K562 (cell line): ENCODE measurements around the gene USP2. TPM values are rescaled to one million over a fixed set of nuclear protein-coding genes. Genes with fewer than 3 reads are reported as not detected.

Source experiments
- CBFA2T2 ChIP-seq: fragments of 450-650 bp; conservative IDR thresholded peaks from 2 replicates; pipeline ENCODE4 v1.6.1; 2017; ENCODE audit warnings: mild to moderate bottlenecking
- CBX1 ChIP-seq: sonication (generic); IDR thresholded peaks from 2 replicates; pipeline ENCODE4 v1.6.1; 2016; ENCODE audit warnings: antibody characterized with exemption, low read depth, mild to moderate bottlenecking
- DMBX1 ChIP-seq: fragments of 250-450 bp; sonication (Bioruptor Pico); IDR thresholded peaks from 2 replicates; pipeline ENCODE4 v1.8.0; 2022; ENCODE audit warnings: inconsistent platforms, mild to moderate bottlenecking, moderate library complexity, borderline replicate concordance
- DPF2 ChIP-seq: fragments of 450-650 bp; IDR thresholded peaks from 2 replicates; pipeline ENCODE4 v1.6.1; 2016
- E2F3 ChIP-seq: fragments of 250-450 bp; sonication (Bioruptor Pico); IDR thresholded peaks from 2 replicates; pipeline ENCODE4 v1.4.0; 2020; ENCODE audit warnings: mild to moderate bottlenecking
- GABPB1 ChIP-seq: sonication (generic); formaldehyde crosslinking; IDR thresholded peaks from 2 replicates; pipeline ENCODE4 v1.8.0; 2022; ENCODE audit warnings: mild to moderate bottlenecking, missing genetic modification reagents
- GABPB2 ChIP-seq: fragments of 250-450 bp; sonication (Bioruptor Pico); conservative IDR thresholded peaks from 2 replicates; pipeline ENCODE4 v1.5.1; 2021; ENCODE audit warnings: mild to moderate bottlenecking
- HDAC8 ChIP-seq: fragments of 450-650 bp; IDR thresholded peaks from 2 replicates; pipeline ENCODE4 v1.6.1; 2016; ENCODE audit warnings: mild to moderate bottlenecking, missing genetic modification characterization, moderate library complexity, missing compliant biosample characterization
- KLF13 ChIP-seq: fragments of 450-650 bp; IDR thresholded peaks from 2 replicates; pipeline ENCODE4 v1.6.1; 2016; ENCODE audit warnings: missing genetic modification characterization, low read depth, mild to moderate bottlenecking, missing compliant biosample characterization, moderate library complexity, borderline replicate concordance
- LARP7 ChIP-seq: fragments of 450-650 bp; IDR thresholded peaks from 2 replicates; pipeline ENCODE4 v1.6.1; 2016
- LCOR ChIP-seq: sonication (generic); formaldehyde crosslinking; IDR thresholded peaks from 2 replicates; pipeline ENCODE4 v1.8.0; 2022; ENCODE audit warnings: mild to moderate bottlenecking, missing genetic modification reagents
- MLLT1 ChIP-seq, 2 experiments: fragments of 450-650 bp; IDR thresholded peaks; 2 replicates each; pipeline ENCODE4 v1.6.1; 2016
- PATZ1 ChIP-seq: fragments of 250-450 bp; sonication (Bioruptor Pico); IDR thresholded peaks from 2 replicates; pipeline ENCODE4 v1.5.0; 2020; ENCODE audit warnings: mild to moderate bottlenecking, borderline replicate concordance
- PCBP1 ChIP-seq: fragments of 200-400 bp; formaldehyde crosslinking; IDR thresholded peaks from 2 replicates; pipeline ENCODE4 v1.6.1; 2018; ENCODE audit warnings: mild to moderate bottlenecking, low read depth, low read length; ENCODE audit not compliant: poor library complexity, severe bottlenecking
- RBM34 ChIP-seq: fragments of 200-400 bp; formaldehyde crosslinking; IDR thresholded peaks from 2 replicates; pipeline ENCODE4 v1.6.1; 2018; ENCODE audit warnings: low read length, borderline replicate concordance; ENCODE audit not compliant: insufficient read depth
- SIN3A ChIP-seq, 2 experiments: fragments of 150-350 bp in 1 of 2; IDR thresholded peaks; 2 replicates each; pipeline ENCODE4 v1.6.1; 2011 to 2016; ENCODE audit warnings: borderline replicate concordance in 2 of 2, low read depth in 2 of 2, low read length in 2 of 2, mild to moderate bottlenecking in 2 of 2, moderate library complexity in 2 of 2; ENCODE audit not compliant: control insufficient read depth in 1 of 2
- SMAD4 ChIP-seq: fragments of 250-450 bp; sonication (Bioruptor Pico); conservative IDR thresholded peaks from 2 replicates; pipeline ENCODE4 v1.8.0; 2021; ENCODE audit warnings: inconsistent platforms, mild to moderate bottlenecking, moderate library complexity
- SUPT5H ChIP-seq: fragments of 450-650 bp; IDR thresholded peaks from 2 replicates; pipeline ENCODE4 v1.6.1; 2016
- U2AF1 ChIP-seq: fragments of 200-400 bp; formaldehyde crosslinking; optimal IDR thresholded peaks from 2 replicates; pipeline ENCODE3; 2017; ENCODE audit warnings: mild to moderate bottlenecking, low read depth, low read length, moderate library complexity
- YY1 ChIP-seq, 3 experiments: IDR thresholded peaks; 2 replicates each; pipeline ENCODE4 v1.6.1; 2011; ENCODE audit warnings: low read length in 2 of 3, mild to moderate bottlenecking in 2 of 3, moderate library complexity in 2 of 3, borderline replicate concordance in 1 of 3, control low read depth in 1 of 3, low read depth in 1 of 3; ENCODE audit not compliant: insufficient read depth in 3 of 3, insufficient replicate concordance in 2 of 3, control insufficient read depth in 1 of 3, insufficient read length in 1 of 3; ENCODE audit errors: extremely low read depth in 1 of 3
- ZKSCAN1 ChIP-seq: fragments of 150-350 bp; IDR thresholded peaks from 2 replicates; pipeline ENCODE4 v1.6.1; 2016; ENCODE audit warnings: low read depth, low read length
- ZNF133 ChIP-seq: fragments of 250-450 bp; sonication (Bioruptor Pico); IDR thresholded peaks from 2 replicates; pipeline ENCODE4 v1.4.0; 2020; ENCODE audit warnings: mild to moderate bottlenecking
- polyA plus RNA-seq, 8 experiments: library from polyadenylated mRNA; depleted of rRNA in 4 of 8; stranded (reverse) in 5 of 8; unstranded in 3 of 8; fragments of >200 nt; fragmentation: Nextera tagmentation in 2 of 8; fragmentation: Illumina TruSeq in 1 of 8; extraction: Ambion mirVana in 2 of 8; extraction: Trizol in 1 of 8; gene quantifications; 2 replicates each; pipeline versions ENCODE4 v1.2.1 to v1.2.3, GENCODE V29; 2011 to 2014; ENCODE audit warnings: inconsistent platforms in 1 of 8, missing spikeins in 1 of 8
- total RNA-seq, 7 experiments: library from RNA; depleted of rRNA in 6 of 7; stranded (reverse); fragments of >200 nt in 6 of 7; fragmentation: Illumina TruSeq in 2 of 7; extraction: Trizol in 2 of 7; gene quantifications; 2 replicates each; pipeline versions ENCODE4 v1.2.1 to v1.2.3, GENCODE V29; 2011 to 2021; ENCODE audit warnings: low replicate concordance in 1 of 7
- TF ChIP-seq, protein P1 (sequence below): sonication (generic); formaldehyde crosslinking; IDR thresholded peaks from 2 replicates; pipeline ENCODE4 v1.8.0; 2022; ENCODE audit warnings: mild to moderate bottlenecking, low read depth, missing genetic modification reagents

Gene USP2
- total and polyA plus RNA-seq, 9 of the 15 experiments (the other 6 are each of a cell fraction or from before 2014, with no cell fraction given) = 2.8 to 16.9 (median 3.9) TPM

DNA sequence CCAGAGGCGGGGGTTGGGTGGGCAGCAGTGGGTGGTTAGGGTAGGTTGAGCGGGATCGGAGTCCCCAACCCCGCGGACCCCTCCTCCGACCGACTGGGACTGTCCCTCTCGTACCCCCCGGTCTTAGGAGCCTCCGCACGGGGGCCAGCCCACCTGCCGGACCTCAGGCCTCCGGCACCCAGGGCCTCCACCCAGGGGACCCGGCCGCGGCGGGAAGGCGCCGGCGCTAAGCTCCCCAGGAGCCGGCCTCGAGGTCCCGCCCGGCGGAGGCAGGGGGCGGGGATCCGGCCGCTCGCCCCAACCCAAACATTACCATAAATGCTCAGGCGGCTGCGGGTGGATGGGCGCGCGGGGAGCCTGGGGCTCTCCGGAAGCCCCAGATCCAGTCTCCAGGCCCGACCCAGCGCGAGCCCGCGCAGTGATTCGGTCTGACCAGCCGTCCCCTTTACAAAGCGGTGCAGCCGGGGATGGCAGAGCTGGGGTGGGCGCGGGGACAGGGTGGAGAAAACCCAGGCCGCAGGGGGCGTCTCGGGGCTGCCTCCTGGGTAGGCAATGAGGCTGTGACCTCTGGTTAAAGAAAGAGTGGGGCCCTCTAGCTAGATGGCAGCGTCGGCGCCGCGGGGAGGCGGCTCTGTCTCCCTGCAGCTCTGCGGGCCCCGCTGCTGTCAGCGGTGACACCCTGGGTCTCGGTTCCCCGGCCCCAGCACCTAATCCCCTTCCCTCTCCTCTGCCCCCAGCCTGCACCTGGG, 60.5 kb downstream of the USP2 start (continued):
- TF ChIP-seq SMAD4 = peak; percentile 75; the same call in 1 of the 2 replicates
- TF ChIP-seq MLLT1 (IDR thresholded peaks at IDR 0.05) = 0 out of 4 replicates have a peak, but pooled peaks of 1 of the 2 experiments have one; percentile 19
- TF ChIP-seq RBM34 = no peak
- no peak for TF ChIP-seq KLF13 (tag)
- TF ChIP-seq, protein P1, sequence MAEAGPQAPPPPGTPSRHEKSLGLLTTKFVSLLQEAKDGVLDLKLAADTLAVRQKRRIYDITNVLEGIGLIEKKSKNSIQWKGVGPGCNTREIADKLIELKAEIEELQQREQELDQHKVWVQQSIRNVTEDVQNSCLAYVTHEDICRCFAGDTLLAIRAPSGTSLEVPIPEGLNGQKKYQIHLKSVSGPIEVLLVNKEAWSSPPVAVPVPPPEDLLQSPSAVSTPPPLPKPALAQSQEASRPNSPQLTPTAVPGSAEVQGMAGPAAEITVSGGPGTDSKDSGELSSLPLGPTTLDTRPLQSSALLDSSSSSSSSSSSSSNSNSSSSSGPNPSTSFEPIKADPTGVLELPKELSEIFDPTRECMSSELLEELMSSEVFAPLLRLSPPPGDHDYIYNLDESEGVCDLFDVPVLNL (CRISPR knock-in tag) = no peak
- TF ChIP-seq PCBP1 = peak; percentile 21
- TF ChIP-seq ZNF133 (CRISPR knock-in tag) = no peak
- no peak for TF ChIP-seq LARP7
- peak in 1 of 3 experiments; percentile 50 for TF ChIP-seq YY1 (IDR thresholded peaks at IDR 0.05; ENCODE audit: borderline replicate concordance in 1 of 3, control insufficient read depth in 1 of 3, extremely low read depth in 1 of 3, insufficient read depth in 3 of 3, insufficient read length in 1 of 3, insufficient replicate concordance in 2 of 3, low read depth in 1 of 3, low read length in 2 of 3)
- peak; percentile 71 for TF ChIP-seq SUPT5H
- TF ChIP-seq LCOR (CRISPR knock-in tag) = 0 out of 2 replicates have a peak, but pooled peaks have one; percentile 22
- no peak for TF ChIP-seq ZKSCAN1
- TF ChIP-seq GABPB1 = peak; percentile 49; the same call in 1 of the 2 replicates
- TF ChIP-seq U2AF1 = peak; percentile 57
- TF ChIP-seq DPF2 = no peak
- peak; percentile 73; the same call in 1 of the 2 replicates for TF ChIP-seq CBX1
- TF ChIP-seq E2F3 (CRISPR knock-in tag) = no peak
- no peak for TF ChIP-seq GABPB2 (CRISPR knock-in tag)
- no peak for TF ChIP-seq DMBX1 (CRISPR knock-in tag)
- TF ChIP-seq PATZ1 (CRISPR knock-in tag) = no peak
- no peak for TF ChIP-seq HDAC8 (tag)
- no peak; a peak in 1 of 4 replicates for TF ChIP-seq SIN3A (IDR thresholded peaks at IDR 0.05; ENCODE audit: borderline replicate concordance in 2 of 2, control insufficient read depth in 1 of 2, low read depth in 2 of 2, low read length in 2 of 2)
- no peak for TF ChIP-seq CBFA2T2
